HEK293 (cell line): ENCODE data around the gene CLSTN1.

ENCODE experiments used
- FEZF1 ChIP-seq: fragments of 450-650 bp; formaldehyde crosslinking; IDR thresholded peaks from 2 replicates; pipeline ENCODE4 v1.5.1; 2016; ENCODE audit warnings: missing biosample characterization, missing genetic modification characterization
- HIC1 ChIP-seq: fragments of 450-650 bp; formaldehyde crosslinking; IDR thresholded peaks from 2 replicates; pipeline ENCODE4 v1.5.1; 2016; ENCODE audit warnings: missing biosample characterization, missing genetic modification characterization
- KLF17 ChIP-seq: fragments of 450-650 bp; formaldehyde crosslinking; IDR thresholded peaks from 2 replicates; pipeline ENCODE4 v1.5.1; 2016; ENCODE audit warnings: missing biosample characterization, missing genetic modification characterization
- PBX3 ChIP-seq: sonication (generic); formaldehyde crosslinking; IDR thresholded peaks from 2 replicates; pipeline ENCODE4 v1.8.1; 2022; ENCODE audit warnings: mild to moderate bottlenecking, moderate library complexity, missing genetic modification reagents
- RBAK ChIP-seq: fragments of 450-650 bp; formaldehyde crosslinking; IDR thresholded peaks from 2 replicates; pipeline ENCODE4 v1.5.1; 2016; ENCODE audit warnings: missing biosample characterization, missing genetic modification characterization
- YY1 ChIP-seq: fragments of 450-650 bp; formaldehyde crosslinking; IDR thresholded peaks from 2 replicates; pipeline ENCODE4 v1.5.1; 2018; ENCODE audit warnings: missing biosample characterization, missing genetic modification characterization
- YY2 ChIP-seq: fragments of 450-650 bp; formaldehyde crosslinking; IDR thresholded peaks from 2 replicates; pipeline ENCODE4 v1.5.1; 2016; ENCODE audit warnings: missing biosample characterization, missing genetic modification characterization
- ZBTB26 ChIP-seq: fragments of 450-650 bp; formaldehyde crosslinking; optimal IDR thresholded peaks from 2 replicates; pipeline ENCODE3; 2016; ENCODE audit warnings: missing biosample characterization, mild to moderate bottlenecking, missing genetic modification characterization
- ZNF112 ChIP-seq: fragments of 450-650 bp; formaldehyde crosslinking; IDR thresholded peaks from 2 replicates; pipeline ENCODE4 v1.5.0; 2017; ENCODE audit warnings: missing biosample characterization, missing genetic modification characterization
- ZNF140 ChIP-seq: fragments of 450-650 bp; formaldehyde crosslinking; IDR thresholded peaks from 2 replicates; pipeline ENCODE4 v1.5.1; 2016; ENCODE audit warnings: missing biosample characterization, missing genetic modification characterization
- ZNF223 ChIP-seq: fragments of 450-650 bp; formaldehyde crosslinking; IDR thresholded peaks from 2 replicates; pipeline ENCODE4 v1.5.1; 2016; ENCODE audit warnings: missing biosample characterization, missing genetic modification characterization
- ZNF248 ChIP-seq: fragments of 450-650 bp; formaldehyde crosslinking; IDR thresholded peaks from 2 replicates; pipeline ENCODE4 v1.5.1; 2017; ENCODE audit warnings: missing biosample characterization, missing genetic modification characterization
- ZNF26 ChIP-seq: fragments of 450-650 bp; formaldehyde crosslinking; IDR thresholded peaks from 2 replicates; pipeline ENCODE4 v1.5.1; 2016; ENCODE audit warnings: missing biosample characterization, missing genetic modification characterization
- ZNF266 ChIP-seq: fragments of 450-650 bp; formaldehyde crosslinking; IDR thresholded peaks from 2 replicates; pipeline ENCODE4 v1.5.1; 2016; ENCODE audit warnings: missing biosample characterization, missing genetic modification characterization, low read depth
- ZNF274 ChIP-seq, 2 experiments: fragments of 200-500 bp in 1 of 2; fragments of 450-650 bp in 1 of 2; sonication (Bioruptor generic) in 1 of 2; formaldehyde crosslinking in 1 of 2; IDR thresholded peaks; 2 replicates each; pipeline versions ENCODE4 v1.5.1 to v1.6.1; 2014 to 2016; ENCODE audit warnings: borderline replicate concordance in 1 of 2, inconsistent platforms in 1 of 2, low read length in 1 of 2, missing biosample characterization in 1 of 2, missing genetic modification characterization in 1 of 2
- ZNF280C ChIP-seq: fragments of 450-650 bp; formaldehyde crosslinking; IDR thresholded peaks from 2 replicates; pipeline ENCODE4 v1.5.1; 2016; ENCODE audit warnings: missing biosample characterization, missing genetic modification characterization
- ZNF280D ChIP-seq: fragments of 450-650 bp; formaldehyde crosslinking; IDR thresholded peaks from 2 replicates; pipeline ENCODE4 v1.5.1; 2016; ENCODE audit warnings: missing biosample characterization, missing genetic modification characterization
- ZNF292 ChIP-seq: fragments of 450-650 bp; formaldehyde crosslinking; IDR thresholded peaks from 2 replicates; pipeline ENCODE4 v1.5.1; 2016; ENCODE audit warnings: low read depth, missing biosample characterization, missing genetic modification characterization, borderline replicate concordance
- ZNF324 ChIP-seq: fragments of 450-650 bp; formaldehyde crosslinking; IDR thresholded peaks from 2 replicates; pipeline ENCODE4 v1.5.1; 2016; ENCODE audit warnings: missing biosample characterization, missing genetic modification characterization
- ZNF394 ChIP-seq: fragments of 450-650 bp; formaldehyde crosslinking; IDR thresholded peaks from 2 replicates; pipeline ENCODE4 v1.5.1; 2016; ENCODE audit warnings: missing biosample characterization, missing genetic modification characterization, mild to moderate bottlenecking, moderate library complexity, borderline replicate concordance
- ZNF561 ChIP-seq: fragments of 450-650 bp; IDR thresholded peaks from 2 replicates; pipeline ENCODE4 v1.5.1; 2018; ENCODE audit warnings: missing biosample characterization, missing genetic modification characterization, borderline replicate concordance
- ZNF585B ChIP-seq: fragments of 450-650 bp; formaldehyde crosslinking; IDR thresholded peaks from 2 replicates; pipeline ENCODE4 v1.5.1; 2016; ENCODE audit warnings: missing biosample characterization, missing genetic modification characterization
- ZNF623 ChIP-seq: fragments of 450-650 bp; formaldehyde crosslinking; IDR thresholded peaks from 2 replicates; pipeline ENCODE4 v1.5.1; 2016; ENCODE audit warnings: missing biosample characterization, missing genetic modification characterization
- ZNF629 ChIP-seq: fragments of 450-650 bp; formaldehyde crosslinking; IDR thresholded peaks from 2 replicates; pipeline ENCODE4 v1.5.1; 2017; ENCODE audit warnings: missing biosample characterization, missing genetic modification characterization
- ZNF776 ChIP-seq: fragments of 450-650 bp; formaldehyde crosslinking; IDR thresholded peaks from 2 replicates; pipeline ENCODE4 v1.5.0; 2017; ENCODE audit warnings: missing biosample characterization, missing genetic modification characterization, borderline replicate concordance
- ZNF792 ChIP-seq: fragments of 450-650 bp; formaldehyde crosslinking; IDR thresholded peaks from 2 replicates; pipeline ENCODE4 v1.5.1; 2016; ENCODE audit warnings: missing biosample characterization, missing genetic modification characterization
- ZSCAN23 ChIP-seq: fragments of 450-650 bp; formaldehyde crosslinking; IDR thresholded peaks from 2 replicates; pipeline ENCODE4 v1.5.1; 2016; ENCODE audit warnings: missing biosample characterization, missing genetic modification characterization

The CLSTN1 gene

GRCh38 chr1:9689011-9689706 lies 134.6 kb downstream of the CLSTN1 start (continued):
- TF ChIP-seq ZNF792 (tag by site-specific recombination) (no peak), ZNF280C (tag by site-specific recombination) (no peak), ZNF266 (tag by site-specific recombination) (no peak), ZNF274 (IDR thresholded peaks at IDR 0.05; ENCODE audit: low read length) (no peak), ZNF274 (tag by site-specific recombination; IDR thresholded peaks at IDR 0.05; ENCODE audit: borderline replicate concordance) (no peak), ZNF629 (tag by site-specific recombination) (no peak), ZNF140 (tag by site-specific recombination) (no peak), ZSCAN23 (no peak), FEZF1 (tag by site-specific recombination) (no peak), YY2 (no peak), YY1 (tag by site-specific recombination) (no peak), ZNF561 (peak; percentile 53; the same call in 1 of the 2 replicates), ZNF623 (tag by site-specific recombination) (no peak), PBX3 (no peak), KLF17 (tag by site-specific recombination) (peak; percentile 66; the same call in 1 of the 2 replicates), ZNF776 (no peak), ZBTB26 (peak; percentile 74), RBAK (no peak), ZNF292 (no peak), ZNF280D (no peak), ZNF585B (no peak), ZNF26 (no peak), ZNF324 (tag by site-specific recombination) (0 out of 2 replicates have a peak, but pooled peaks have one; percentile 56), ZNF394 (tag by site-specific recombination) (no peak), ZNF223 (tag by site-specific recombination) (no peak), ZNF112 (tag by site-specific recombination) (no peak), ZNF248 (tag by site-specific recombination) (no peak), HIC1 (no peak)
